ENCODE measurements around the gene KLF2.
A peak's percentile ranks its signal among the peaks of the same experiment; 100 is the strongest.

Gene KLF2

GRCh38 chr19:16365300-16365996 lies 40.8 kb downstream of the KLF2 start:
- DNase-seq (ENCODE audit: low spot score), result no peak

DNA sequence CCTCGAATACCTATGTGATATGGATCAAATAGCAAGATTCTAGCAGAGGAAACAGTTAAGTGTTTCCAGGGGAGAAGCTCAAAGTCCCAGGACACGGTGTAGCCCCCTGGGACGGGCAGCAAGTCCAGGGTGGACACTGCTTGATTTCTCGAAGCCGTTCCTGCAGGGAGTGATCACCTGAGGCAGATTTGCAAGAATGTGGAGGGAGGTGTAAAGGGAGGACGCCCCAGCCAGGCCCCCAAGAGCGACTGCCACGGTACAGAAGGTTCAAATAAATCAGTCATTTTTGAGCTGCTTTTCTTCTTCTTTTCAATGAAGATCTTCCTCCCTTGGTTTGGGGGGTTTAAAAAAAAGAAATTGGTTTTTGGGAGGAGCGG lies 41.4 kb downstream of the KLF2 start:
- no peak for DNase-seq (ENCODE audit: low spot score)

GRCh38 chr19:16366433-16367260 lies 42.0 kb downstream of the KLF2 start:
- DNase-seq (ENCODE audit: low spot score), result no peak

DNA sequence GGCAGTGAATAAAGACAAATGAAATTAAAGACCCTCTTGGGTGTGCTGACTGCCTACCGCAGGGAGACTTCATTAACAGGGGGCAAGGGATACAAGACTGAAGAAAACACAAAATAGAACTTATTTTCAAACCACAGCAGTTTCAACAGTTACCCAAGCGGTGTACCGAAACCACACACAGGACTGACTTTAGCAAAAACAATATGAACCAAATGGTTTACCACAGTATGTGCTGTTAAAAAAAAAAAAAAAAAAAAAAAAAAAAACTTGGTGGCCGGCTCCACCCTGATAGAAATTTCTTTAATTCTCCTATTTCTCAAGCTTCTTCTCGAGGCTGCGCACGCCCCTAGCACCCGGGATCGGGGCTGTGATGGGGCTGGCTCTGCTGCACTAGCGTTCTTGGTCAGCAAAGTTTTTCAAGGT lies 42.6 kb downstream of the KLF2 start:
- DNase-seq (ENCODE audit: low spot score), result no peak

GRCh38 chr19:16368385-16369305 lies 44.0 kb downstream of the KLF2 start:
- no peak for DNase-seq (ENCODE audit: low spot score)

DNA sequence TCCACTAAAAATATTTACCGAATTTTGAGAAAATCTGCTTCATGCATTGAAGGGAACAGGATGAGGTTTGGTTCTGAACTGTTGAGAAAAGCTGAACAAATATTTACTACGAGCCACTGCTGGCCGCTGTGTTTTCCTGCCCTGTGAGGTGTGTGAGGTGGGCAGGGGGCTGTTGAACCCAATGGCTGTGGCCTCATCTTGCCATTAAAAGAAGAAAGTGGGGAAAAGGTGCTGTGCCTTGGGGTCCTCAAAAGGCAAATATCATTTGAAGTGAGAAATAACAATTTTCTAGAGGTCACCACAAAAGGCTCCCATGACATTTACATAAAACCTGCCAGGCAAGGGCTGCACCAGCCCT lies 44.7 kb downstream of the KLF2 start:
- no peak for DNase-seq (ENCODE audit: low spot score)

GRCh38 chr19:16369664-16370576 lies 45.3 kb downstream of the KLF2 start:
- no peak for DNase-seq (ENCODE audit: low spot score)

GRCh38 chr19:16370641-16371391 lies 46.2 kb downstream of the KLF2 start:
- no peak for DNase-seq (ENCODE audit: low spot score)

- DNase-seq (ENCODE audit: low spot score), result no peak
Measured at GRCh38 chr19:16371540-16371986, 46.9 kb downstream of the KLF2 start.

- no peak for DNase-seq (ENCODE audit: low spot score)
Measured at GRCh38 chr19:16372065-16372915, 47.7 kb downstream of the KLF2 start.

DNA sequence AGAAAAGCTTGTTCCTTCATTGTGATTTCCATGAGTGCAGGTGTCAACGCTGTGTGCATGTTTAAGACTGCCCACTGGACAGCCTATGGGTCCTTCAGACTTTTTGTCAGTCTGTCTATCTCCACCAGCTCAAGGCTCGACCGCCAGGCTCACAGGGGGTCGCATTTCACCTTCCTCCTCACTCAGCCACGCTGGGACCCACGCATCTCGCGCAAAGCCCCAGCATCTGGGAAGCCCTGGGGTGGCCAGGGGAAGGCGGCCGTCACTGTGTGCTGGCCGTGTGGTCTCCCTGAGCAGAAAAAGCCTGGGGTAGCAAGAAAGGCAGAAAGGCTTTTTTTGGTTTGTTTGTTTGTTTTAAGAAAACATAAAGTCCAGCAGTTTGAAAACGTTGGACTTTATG lies 48.5 kb downstream of the KLF2 start:
- DNase-seq (ENCODE audit: low spot score), result no peak

- DNase-seq (ENCODE audit: low spot score), result no peak
Measured at GRCh38 chr19:16373532-16373931, 48.9 kb downstream of the KLF2 start.

DNA sequence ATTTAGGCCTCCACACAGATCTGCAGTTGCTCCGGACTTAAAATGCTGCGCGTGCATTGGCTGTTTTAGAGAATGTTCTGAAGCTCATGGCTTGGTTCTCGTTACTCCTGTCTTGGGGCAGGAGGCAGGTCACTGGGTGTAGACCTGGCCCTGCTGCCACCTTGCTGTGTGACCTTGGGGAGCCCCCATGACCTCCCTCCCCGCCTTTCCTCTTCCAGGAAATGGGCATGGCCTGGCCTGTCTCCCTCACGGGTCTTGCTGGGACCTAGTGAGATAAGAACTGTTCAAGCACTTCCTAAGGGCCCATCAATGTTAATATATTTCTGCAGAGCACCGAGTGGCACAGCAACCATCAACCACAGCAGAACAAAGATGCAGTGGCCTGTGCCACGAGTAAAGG lies 49.4 kb downstream of the KLF2 start:
- no peak for DNase-seq (ENCODE audit: low spot score)

DNA sequence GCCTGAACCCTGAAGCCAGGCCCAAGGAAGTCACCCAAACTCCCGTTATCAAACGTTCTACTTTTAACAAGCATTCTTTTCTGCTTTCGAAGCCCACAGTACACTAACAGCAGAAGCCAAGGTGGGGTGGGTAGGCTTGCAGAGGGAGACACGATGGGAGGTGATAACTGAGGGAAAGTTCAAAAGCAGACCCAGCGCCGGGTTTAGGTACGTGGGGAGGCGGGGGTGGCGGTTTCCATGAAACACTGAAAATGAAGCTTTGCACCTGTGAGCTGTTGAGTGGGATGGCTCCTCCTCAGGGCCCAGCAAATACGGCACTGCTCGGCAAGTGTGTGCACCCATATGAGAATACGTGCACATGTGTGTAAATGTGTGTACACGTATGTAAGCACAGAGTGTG lies 49.8 kb downstream of the KLF2 start:
- no peak for DNase-seq (ENCODE audit: low spot score)

DNA sequence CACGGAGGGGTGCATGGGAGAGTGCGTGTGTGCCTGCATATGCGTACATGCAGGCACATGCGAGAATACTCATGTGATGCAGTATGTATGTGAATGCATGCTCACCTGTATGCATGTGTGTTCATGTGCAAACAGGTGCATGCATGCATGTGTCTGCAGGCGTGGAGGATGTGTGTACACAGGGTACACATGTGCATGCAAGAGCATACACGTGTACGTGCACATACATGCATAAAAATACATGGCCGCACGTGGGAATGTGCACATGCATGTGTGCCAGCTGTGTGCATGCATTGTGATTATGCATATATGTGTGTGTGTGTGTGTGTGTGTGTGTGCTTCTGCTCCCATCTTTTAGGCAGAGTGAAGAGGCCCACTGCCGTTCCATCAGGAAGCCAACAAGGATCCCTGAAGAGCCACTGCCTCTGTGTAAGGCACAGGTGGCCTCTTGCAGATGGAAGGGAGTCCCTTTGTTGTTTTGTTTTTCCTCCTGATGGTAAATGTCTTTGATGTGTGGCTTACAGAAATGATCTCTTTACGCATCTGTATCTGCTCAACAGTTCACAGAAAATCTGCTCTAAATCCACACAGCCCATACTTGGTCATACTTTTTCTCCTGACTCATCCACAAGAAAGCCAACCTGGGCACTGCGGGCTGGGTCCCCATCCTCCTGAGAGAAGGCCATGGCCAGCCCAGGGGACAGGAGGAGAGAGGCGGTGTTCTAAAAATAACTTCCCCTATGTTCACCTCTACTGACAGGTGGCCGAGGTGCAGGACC lies 50.7 kb downstream of the KLF2 start:
- DNase-seq (ENCODE audit: low spot score), result no peak

DNA sequence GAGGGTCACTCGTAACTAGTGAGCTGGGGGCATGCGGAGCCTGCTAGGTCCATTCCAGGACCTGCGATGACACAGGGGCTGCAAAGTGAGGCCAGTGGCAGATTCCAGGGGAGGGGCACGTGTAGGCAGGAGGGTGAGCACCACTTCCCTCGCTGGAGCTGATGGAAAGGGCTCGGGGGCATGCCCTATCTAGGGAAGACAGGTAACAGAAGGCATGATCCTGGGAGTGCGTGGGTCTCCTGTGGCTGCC lies 51.2 kb downstream of the KLF2 start:
- DNase-seq (ENCODE audit: low spot score), result no peak

DNA sequence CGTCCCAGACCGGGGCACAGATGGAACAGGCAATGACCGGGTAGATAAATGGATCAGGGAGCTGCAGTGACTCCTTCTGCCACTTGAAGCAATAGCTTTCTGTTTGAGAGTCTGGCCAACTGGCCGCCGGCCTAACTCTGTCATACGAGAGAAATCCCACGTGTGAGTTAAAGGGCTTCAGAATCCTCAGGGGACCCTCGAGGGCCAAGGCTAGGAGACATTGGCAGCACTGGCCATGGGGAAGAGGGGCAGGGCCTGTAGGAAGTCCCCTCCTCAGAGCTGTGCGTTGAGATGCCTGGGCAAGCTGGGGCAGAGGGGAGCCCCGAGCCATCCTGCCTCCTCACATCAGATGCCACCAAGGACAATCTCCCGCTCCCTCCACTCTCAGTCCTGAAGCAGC lies 51.6 kb downstream of the KLF2 start:
- no peak for DNase-seq (ENCODE audit: low spot score)

GRCh38 chr19:16376649-16377048 lies 52.0 kb downstream of the KLF2 start:
- DNase-seq (ENCODE audit: low spot score), result peak; percentile 80

DNA sequence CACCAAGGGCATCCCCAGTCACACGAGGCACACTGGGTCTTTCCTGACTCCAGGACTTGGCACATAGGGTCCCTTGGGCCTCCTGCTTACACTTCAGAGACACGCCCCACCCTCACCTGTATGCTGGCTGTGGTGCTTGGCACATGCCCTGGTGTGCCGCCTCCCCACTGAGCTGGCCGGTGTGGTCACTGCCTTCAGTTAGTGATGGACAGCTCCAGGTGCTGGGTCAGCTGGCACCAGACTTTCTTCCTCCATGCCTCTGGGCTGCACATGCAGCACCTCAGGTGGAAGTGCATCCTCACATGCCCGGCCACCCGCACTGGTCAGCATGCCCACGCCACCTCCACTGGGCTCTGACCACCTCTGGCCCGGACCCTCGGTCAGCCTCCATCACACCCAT lies 52.9 kb downstream of the KLF2 start:
- DNase-seq (ENCODE audit: low spot score), result no peak
